Uterus (tissue), 2 donors: Measurements from ENCODE around the gene LMLN.

Source experiments
- POLR2A ChIP-seq, 2 donors: fragments of 450-650 bp; IDR thresholded peaks; one replicate each; pipeline ENCODE4 v1.6.1; 2016; ENCODE audit warnings: antibody characterized with exemption in 2 of 2, mild to moderate bottlenecking in 1 of 2, moderate library complexity in 1 of 2
- TF ChIP-seq, protein P1 (sequence below), 4 experiments: fragments of 200-600 bp in 2 of 4; fragments of 450-650 bp in 2 of 4; sonication (generic) in 2 of 4; IDR thresholded peaks; one replicate each; pipeline ENCODE4 v1.5.1; 2016 to 2019; ENCODE audit warnings: antibody characterized with exemption in 4 of 4, mild to moderate bottlenecking in 2 of 4, moderate library complexity in 1 of 4

DNA sequence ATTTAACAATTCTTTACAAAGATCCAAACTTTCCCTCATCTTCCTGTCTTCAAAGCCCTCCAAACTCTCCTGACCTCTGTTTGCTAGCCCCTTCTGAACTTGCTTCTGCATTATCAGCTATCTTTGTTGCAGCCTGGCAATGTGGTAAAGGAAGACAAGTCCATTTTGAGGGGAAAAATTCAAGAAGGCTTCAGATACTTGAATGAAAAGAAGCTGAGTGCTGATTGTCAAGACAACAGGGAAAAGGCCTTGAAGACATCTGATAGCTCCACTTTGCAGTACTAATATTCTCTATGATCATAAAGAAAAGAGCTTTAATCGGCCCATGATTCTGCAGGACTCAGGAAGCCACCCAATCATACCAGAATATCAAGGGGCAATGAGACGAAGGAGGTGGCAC lies 91.8 kb downstream of the LMLN start:
- TF ChIP-seq, protein P1, sequence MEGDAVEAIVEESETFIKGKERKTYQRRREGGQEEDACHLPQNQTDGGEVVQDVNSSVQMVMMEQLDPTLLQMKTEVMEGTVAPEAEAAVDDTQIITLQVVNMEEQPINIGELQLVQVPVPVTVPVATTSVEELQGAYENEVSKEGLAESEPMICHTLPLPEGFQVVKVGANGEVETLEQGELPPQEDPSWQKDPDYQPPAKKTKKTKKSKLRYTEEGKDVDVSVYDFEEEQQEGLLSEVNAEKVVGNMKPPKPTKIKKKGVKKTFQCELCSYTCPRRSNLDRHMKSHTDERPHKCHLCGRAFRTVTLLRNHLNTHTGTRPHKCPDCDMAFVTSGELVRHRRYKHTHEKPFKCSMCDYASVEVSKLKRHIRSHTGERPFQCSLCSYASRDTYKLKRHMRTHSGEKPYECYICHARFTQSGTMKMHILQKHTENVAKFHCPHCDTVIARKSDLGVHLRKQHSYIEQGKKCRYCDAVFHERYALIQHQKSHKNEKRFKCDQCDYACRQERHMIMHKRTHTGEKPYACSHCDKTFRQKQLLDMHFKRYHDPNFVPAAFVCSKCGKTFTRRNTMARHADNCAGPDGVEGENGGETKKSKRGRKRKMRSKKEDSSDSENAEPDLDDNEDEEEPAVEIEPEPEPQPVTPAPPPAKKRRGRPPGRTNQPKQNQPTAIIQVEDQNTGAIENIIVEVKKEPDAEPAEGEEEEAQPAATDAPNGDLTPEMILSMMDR (IDR thresholded peaks at IDR 0.05) = no peak
- TF ChIP-seq POLR2A (IDR thresholded peaks at IDR 0.05) = no peak
